ENCODE data around the gene COX5B.
"Not testable (repeated sequence)": the region's sequence is repeated elsewhere in the genome, so short reads cannot be mapped to it uniquely, and the experiment has no call there.

COX5B gene

DNA sequence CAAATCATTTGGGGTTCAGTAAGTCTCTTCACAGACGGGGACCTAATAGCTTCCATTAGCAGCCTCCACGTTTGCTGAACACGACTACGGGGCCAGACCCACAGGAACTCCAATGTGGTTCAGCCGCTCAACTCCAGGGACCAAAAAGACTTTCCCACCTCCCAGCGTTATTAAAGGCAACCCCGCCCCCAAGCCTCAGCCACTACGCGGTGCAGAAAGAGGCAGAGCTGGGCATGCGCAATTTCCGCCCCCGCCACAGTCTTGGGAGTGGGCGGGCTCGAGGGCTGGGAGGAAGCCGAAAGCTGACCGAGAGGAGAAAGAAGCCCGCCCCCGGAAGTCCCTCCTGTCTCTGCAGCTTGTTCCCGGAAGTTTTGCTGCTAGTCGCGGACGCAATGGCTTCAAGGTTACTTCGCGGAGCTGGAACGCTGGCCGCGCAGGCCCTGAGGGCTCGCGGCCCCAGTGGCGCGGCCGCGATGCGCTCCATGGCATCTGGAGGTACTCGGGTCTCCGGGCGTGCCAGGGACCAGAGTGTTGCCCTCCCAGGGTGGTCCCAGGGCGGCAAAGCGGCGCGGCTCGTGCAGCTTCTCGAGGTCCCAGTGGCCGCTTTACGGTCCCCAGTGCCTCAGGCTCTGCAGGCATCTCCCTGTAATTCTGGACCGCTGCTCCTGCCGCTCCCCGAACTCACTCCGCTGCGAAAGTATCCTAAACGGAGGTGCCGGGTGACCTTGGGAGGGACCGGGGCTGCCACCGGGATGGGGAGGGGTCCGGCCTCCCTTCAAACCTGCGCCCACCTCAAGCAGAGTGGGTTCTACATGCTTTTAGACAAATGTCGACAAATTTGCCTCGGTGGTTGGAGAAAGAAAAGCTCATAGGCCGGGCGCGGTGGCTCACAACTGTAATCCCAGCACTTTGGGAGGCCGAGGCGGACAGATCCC is at the start of gene COX5B:
Gene COX5B, plus strand, starts transcription at position 368 of the 935 bp plus-strand sequence. Its CDS starts 25 bp downstream, at position 393.
- peak; percentile 99 for DNase-seq (ENCODE audit: low read depth)

GRCh38 chr2:97596180-97596579 is 49.7 kb upstream of the COX5B start:
- DNase-seq (ENCODE audit: low read depth), result not testable (repeated sequence)

GRCh38 chr2:97601537-97601936 is 44.3 kb upstream of the COX5B start:
- not testable (repeated sequence) for DNase-seq (ENCODE audit: low read depth)

- not testable (repeated sequence) for DNase-seq (ENCODE audit: low read depth)
Measured at GRCh38 chr2:97605109-97605508, 40.8 kb upstream of the COX5B start.

GRCh38 chr2:97605524-97606339 is 40.1 kb upstream of the COX5B start:
- not testable (repeated sequence) for DNase-seq (ENCODE audit: low read depth)

- DNase-seq (ENCODE audit: low read depth), result not testable (repeated sequence)
Measured at GRCh38 chr2:97608745-97609144, 37.1 kb upstream of the COX5B start.

DNA sequence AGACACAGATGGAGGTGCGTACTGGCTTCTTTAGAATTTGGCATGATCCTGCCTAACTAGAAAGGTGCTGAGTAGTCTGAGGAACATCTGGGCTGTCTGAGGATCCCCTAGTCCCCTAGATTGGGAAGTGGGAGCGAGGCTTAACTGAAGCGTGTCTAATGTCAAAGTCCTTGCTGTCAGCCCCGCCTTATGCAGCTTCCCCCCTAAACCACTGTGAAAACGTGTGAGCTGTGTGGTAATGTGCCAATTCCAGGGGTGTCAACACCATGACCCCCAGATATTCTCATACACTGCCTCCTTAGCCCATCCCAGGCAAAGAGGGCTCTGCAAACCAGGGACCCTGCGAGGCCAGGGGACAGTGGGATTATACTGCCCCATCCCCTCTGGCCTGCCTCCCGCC is 34.0 kb upstream of the COX5B start:
- DNase-seq (ENCODE audit: low read depth), result not testable (repeated sequence)

- DNase-seq (ENCODE audit: low read depth), result not testable (repeated sequence)
Measured at GRCh38 chr2:97615746-97616145, 30.1 kb upstream of the COX5B start.

GRCh38 chr2:97617911-97618310 is 28.0 kb upstream of the COX5B start:
- DNase-seq (ENCODE audit: low read depth), result no peak

- peak; percentile 24 for DNase-seq (ENCODE audit: low read depth)
Measured at GRCh38 chr2:97618939-97619827, 26.7 kb upstream of the COX5B start.

DNA sequence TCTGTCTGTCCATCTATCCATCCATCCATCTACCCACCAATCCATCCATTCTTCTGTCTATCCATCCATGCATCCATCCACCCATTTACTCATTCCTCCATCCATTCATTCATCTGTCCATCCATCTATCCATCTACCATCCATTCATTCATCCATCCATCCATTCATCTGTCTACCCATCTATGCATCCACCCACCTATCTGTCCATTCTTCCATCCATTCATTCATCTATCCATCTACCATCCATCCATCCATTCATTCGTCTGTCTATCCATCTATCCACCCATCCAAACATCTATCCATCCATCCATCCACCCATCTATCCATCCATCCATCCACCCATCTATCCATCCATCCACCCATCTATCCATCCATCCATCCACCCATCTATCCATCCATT is 25.4 kb upstream of the COX5B start:
- DNase-seq (ENCODE audit: low read depth), result not testable (repeated sequence)

GRCh38 chr2:97622976-97623375 is 22.9 kb upstream of the COX5B start:
- DNase-seq (ENCODE audit: low read depth), result not testable (repeated sequence)

DNA sequence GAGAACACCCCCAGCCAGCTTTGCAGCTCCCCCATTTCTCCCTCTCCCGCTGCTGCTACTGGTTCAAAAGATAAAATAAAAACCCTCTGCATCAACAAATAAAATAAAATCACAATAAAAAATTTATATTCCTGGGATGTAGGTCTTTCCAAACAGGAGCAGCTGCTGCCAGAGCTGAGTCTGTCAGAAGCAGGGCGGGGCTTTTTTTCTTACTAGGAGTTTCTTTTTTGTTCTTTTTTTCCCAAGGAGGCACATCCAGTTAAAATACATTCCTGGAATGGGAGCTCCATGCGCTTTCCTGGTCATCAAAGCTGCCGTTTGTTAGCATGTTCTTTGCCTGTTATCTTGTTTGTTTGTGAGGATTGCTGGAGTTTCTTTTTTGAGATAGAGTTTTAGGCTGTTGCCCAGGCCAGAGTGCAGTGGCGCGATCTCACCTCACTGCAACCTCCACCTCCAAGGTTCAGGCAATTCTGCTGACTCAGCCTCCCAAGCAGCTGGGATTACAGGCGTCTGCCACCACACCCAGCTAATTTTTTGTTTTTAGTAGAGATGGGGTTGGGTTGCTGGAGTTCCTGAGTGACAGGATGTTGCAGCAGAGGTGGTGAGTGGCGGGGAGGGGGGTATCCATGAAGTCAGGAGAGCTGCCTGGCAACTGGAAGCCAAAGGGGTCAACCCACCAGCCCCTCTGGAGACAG is 20.4 kb upstream of the COX5B start:
- not testable (repeated sequence) for DNase-seq (ENCODE audit: low read depth)

DNA sequence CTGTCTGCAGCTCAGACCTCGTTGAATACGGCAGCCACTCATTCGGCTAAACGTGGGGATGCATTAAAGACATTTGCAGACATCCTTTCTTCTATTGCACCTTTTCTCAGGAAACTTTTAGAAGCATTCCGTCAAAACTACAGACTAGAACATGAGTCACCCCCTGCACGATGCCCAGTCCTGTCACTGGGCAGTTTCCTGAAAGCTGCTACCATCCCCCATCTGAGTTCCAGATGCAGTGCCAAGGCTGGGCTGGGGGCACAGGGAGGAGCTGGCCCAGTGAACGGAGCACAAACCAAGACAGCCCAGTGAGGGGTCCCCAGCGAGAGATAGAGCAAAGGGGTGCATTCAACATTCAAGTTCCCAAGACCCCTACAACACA is 19.8 kb upstream of the COX5B start:
- not testable (repeated sequence) for DNase-seq (ENCODE audit: low read depth)

GRCh38 chr2:97644023-97644717 is 1.7 kb upstream of the COX5B start:
- DNase-seq (ENCODE audit: low read depth), result no peak

DNA sequence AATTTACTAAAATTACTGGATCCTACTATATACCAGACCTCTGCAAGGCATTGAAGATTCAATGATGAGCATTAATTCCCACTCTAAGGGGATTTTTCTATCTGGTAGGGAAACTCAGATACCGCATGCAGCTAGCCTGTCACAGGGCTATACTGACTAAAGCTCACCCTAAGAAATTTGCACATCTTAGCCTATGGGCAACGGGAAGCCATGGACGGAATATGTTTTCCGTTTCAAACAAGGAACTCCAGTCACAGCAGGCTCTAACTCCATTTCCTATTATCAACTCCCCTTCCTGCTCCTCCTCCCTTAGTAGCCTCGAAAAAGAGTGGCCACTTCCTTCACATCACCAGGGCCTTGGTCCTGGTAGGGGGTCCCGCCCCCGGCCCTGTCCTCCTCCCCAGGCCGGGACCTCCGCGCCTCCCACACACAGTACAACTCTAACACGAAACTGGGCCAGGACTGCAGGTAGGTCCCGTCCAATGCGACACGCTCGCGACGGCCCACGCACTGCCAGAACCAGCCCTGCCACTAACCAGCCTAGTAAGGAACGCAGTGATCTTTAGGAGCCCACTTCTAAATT is 659 bp upstream of the COX5B start:
- DNase-seq (ENCODE audit: low read depth), result peak; percentile 26

DNA sequence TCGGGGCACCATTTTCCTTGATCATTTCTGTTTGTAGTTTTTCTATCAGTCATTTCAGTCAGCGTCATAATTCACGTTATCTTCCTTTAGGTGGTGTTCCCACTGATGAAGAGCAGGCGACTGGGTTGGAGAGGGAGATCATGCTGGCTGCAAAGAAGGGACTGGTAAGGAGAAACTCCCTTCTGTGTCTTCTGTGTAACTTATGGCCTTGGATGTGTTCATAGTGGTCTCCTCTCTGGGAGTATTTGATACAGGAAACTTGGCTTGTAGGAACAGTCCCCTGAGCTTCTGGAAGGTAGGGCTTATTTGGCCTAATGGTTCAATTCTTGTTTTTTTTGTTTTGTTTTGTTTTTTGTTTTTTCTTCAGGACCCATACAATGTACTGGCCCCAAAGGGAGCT is 1.1 kb downstream of the COX5B start:
- DNase-seq (ENCODE audit: low read depth), result no peak

GRCh38 chr2:97651114-97651513 is 5.3 kb downstream of the COX5B start:
- no peak for DNase-seq (ENCODE audit: low read depth)

- DNase-seq (ENCODE audit: low read depth), result no peak
Measured at GRCh38 chr2:97653473-97653872, 7.6 kb downstream of the COX5B start.

- no peak for DNase-seq (ENCODE audit: low read depth)
Measured at GRCh38 chr2:97653874-97654273, 8.0 kb downstream of the COX5B start.

Data from EH (cell line).